Colonic mucosa (tissue), 4 donors: ENCODE results near the gene GPHN. TPM values are rescaled to one million over a fixed set of nuclear protein-coding genes. Genes with fewer than 3 reads are reported as not detected.
"Not testable (repeated sequence)": the region's sequence is repeated elsewhere in the genome, so short reads cannot be mapped to it uniquely, and the experiment has no call there.

Experiments
- DNase-seq: peaks from one replicate; pipeline ENCODE4 v3.0.0-alpha.2; 2020
- H3K27ac ChIP-seq: fragments of 200-600 bp; one replicate; pipeline ENCODE4 v1.8.0; 2021
- H3K27me3 ChIP-seq: fragments of 200-600 bp; one replicate; pipeline ENCODE4 v1.8.0; 2021
- H3K36me3 ChIP-seq: fragments of 200-600 bp; one replicate; pipeline ENCODE4 v1.8.0; 2021
- H3K4me1 ChIP-seq: fragments of 200-600 bp; one replicate; pipeline ENCODE4 v1.8.0; 2021; ENCODE audit warnings: mild to moderate bottlenecking
- H3K4me3 ChIP-seq: fragments of 200-600 bp; one replicate; pipeline ENCODE4 v1.8.0; 2021
- H3K9ac ChIP-seq, 2 donors: one replicate each; pipeline ENCODE4 v1.7.0; 2013; ENCODE audit warnings: control low read depth in 2 of 2, low read depth in 2 of 2, low read length in 2 of 2
- H3K9me3 ChIP-seq: fragments of 200-600 bp; one replicate; pipeline ENCODE4 v1.8.0; 2021
- CTCF ChIP-seq: fragments of 200-600 bp; IDR thresholded peaks from one replicate; pipeline ENCODE4 v1.8.0; 2022; ENCODE audit warnings: antibody characterized with exemption, mild to moderate bottlenecking
- intact Hi-C: fragments of 100-400 bp; cut with DNase I; formaldehyde crosslinking; loops from one replicate; pipeline ENCODE4 v1.14.1; 2022
- total RNA-seq, 2 donors: library from RNA; stranded (reverse); fragmentation: NEBNext Ultra II Directional in 1 of 2; extraction: Animal tissue kit (Norgen Biotek cat#: 25700) in 1 of 2; gene quantifications; one replicate each; pipeline ENCODE4 v1.2.1, GENCODE V29; 2021
- donor health status: healthy.
- donor health status: DM: no; HTN: no; CAD: no.
- donor health status: DM: no; HTN: no; CAD: no.

The GPHN gene
- total RNA-seq, 2 donors from 2014 or later: 32.0 to 45.2 TPM

GRCh38 chr14:66696326-66696725 lies 188.4 kb downstream of the GPHN start:
- no peaks in the 10 kb centered on the region for H3K4me1 ChIP-seq
- H3K4me3 ChIP-seq: no peak overlapping the region
- intact Hi-C loops: no loop called here
- no peak for DNase-seq
- H3K9me3 ChIP-seq: no peaks in the 10 kb centered on the region
- no peak for TF ChIP-seq CTCF
- no peaks in the 10 kb centered on the region for H3K27me3 ChIP-seq
- H3K27ac ChIP-seq: no peak overlapping the region
- no peak overlapping the region for H3K9ac ChIP-seq
- no peaks in the 10 kb centered on the region for H3K36me3 ChIP-seq

DNA sequence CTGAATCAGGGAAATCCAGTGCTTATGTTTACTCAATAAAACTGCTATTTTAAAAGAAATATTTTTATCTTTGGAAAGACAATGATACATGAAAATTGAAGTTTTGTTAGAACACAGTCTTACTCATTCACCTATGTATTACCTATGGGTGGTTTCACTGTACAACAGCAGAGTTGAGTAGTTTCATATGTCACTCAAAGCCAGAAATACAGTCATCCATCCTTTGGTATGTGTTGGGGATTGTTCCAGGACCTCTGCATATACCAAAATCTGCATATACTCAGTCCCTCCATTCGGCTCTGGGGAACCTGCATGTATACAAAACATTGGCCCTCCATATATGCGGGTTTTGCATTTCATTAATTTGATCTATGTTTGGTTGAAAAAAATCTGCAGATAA lies 190.6 kb downstream of the GPHN start:
- Histone ChIP-seq H3K27ac (no peak overlapping the region), H3K4me1 (no peaks in the 10 kb centered on the region), H3K4me3 (no peak overlapping the region), H3K27me3 (no peaks in the 10 kb centered on the region), H3K9ac (no peak overlapping the region), H3K9me3 (no peaks in the 10 kb centered on the region), H3K36me3 (no peaks in the 10 kb centered on the region)
- TF ChIP-seq CTCF: no peak
- no peak for DNase-seq
- intact Hi-C loops: no loop called here

GRCh38 chr14:66701813-66702212 lies 193.9 kb downstream of the GPHN start:
- no peaks in the 10 kb centered on the region for H3K36me3 ChIP-seq
- H3K9me3 ChIP-seq: no peaks in the 10 kb centered on the region
- no peaks in the 10 kb centered on the region for H3K4me1 ChIP-seq
- H3K9ac ChIP-seq: no peak overlapping the region
- TF ChIP-seq CTCF: no peak
- no peak overlapping the region for H3K4me3 ChIP-seq
- no peaks in the 10 kb centered on the region for H3K27me3 ChIP-seq
- intact Hi-C loops: no loop called here
- no peak for DNase-seq
- H3K27ac ChIP-seq: no peak overlapping the region

DNA sequence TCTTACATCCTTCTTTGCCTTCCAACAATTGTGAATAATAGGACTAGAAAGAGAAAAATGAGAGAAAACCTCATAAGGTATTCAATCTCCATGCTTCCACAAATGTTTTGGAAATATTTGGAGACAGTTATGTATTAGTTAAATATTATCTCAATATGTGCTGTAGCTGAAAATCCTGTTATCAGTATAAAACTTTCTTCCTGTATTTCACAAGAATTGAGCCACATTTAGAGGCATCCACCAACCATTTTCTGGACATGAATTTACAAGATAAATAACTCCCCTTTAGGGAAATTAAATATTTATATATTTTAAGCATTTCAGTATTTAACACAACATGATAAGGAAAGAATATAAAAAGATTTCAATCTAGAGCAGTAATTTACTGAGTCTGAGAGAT lies 200.3 kb downstream of the GPHN start:
- TF ChIP-seq CTCF: no peak
- no peak for DNase-seq
- Histone ChIP-seq H3K9me3 (no peaks in the 10 kb centered on the region), H3K27me3 (no peaks in the 10 kb centered on the region), H3K27ac (no peak overlapping the region), H3K4me1 (no peaks in the 10 kb centered on the region), H3K4me3 (no peak overlapping the region), H3K36me3 (no peaks in the 10 kb centered on the region), H3K9ac (no peak overlapping the region)
- intact Hi-C loops: no loop called here

DNA sequence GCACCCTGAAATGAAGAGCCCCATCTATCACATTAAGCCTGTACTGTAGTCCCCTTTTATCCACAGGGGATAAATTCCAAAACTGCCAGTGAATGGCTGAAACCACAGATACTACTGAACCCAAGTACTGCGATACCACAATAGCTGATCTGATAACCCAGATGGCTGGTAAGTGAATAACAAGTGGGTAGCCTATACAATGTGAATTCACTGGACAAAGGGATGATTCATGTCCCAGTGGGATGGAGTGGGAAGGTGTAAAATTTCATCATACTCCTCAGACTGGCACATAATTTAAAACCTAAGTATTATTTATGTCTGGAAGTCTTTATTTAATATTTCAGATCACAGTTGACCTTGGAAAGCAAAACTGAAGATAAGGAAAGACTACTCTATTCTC lies 201.3 kb downstream of the GPHN start:
- Histone ChIP-seq H3K36me3 (no peaks in the 10 kb centered on the region), H3K4me3 (no peak overlapping the region), H3K9me3 (no peaks in the 10 kb centered on the region), H3K4me1 (no peaks in the 10 kb centered on the region), H3K9ac (no peak overlapping the region), H3K27ac (no peak overlapping the region), H3K27me3 (no peaks in the 10 kb centered on the region)
- no peak for TF ChIP-seq CTCF
- DNase-seq: no peak
- intact Hi-C loops: no loop called here

DNA sequence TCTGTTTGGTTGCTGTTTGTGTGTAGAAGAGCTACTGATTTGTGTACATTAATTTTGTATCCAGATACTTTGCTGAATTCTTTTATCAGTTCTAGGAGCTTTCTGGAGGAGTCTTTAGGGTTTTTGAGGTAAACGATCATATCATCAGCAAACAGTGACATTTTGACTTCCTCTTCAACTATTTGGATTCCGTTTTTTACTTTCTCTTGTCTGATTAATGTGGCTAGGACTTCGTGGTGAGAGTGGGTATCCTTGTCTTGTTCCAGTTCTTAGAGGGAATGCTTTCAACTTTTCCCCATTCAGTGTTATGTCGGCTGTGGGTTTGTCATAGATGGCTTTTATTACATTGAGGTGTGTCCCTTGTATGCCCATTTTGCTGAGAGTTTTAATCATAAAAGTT lies 206.3 kb downstream of the GPHN start:
- H3K36me3 ChIP-seq, H3K27me3 ChIP-seq, H3K9ac ChIP-seq, intact Hi-C loops, H3K9me3 ChIP-seq, DNase-seq, H3K27ac ChIP-seq, H3K4me1 ChIP-seq, H3K4me3 ChIP-seq: not testable (repeated sequence)

GRCh38 chr14:66715313-66715712 lies 207.4 kb downstream of the GPHN start:
- H3K27me3 ChIP-seq, intact Hi-C loops, DNase-seq, H3K9ac ChIP-seq, H3K4me3 ChIP-seq, H3K27ac ChIP-seq, H3K4me1 ChIP-seq, H3K9me3 ChIP-seq, H3K36me3 ChIP-seq: not testable (repeated sequence)
